CD4-positive, alpha-beta T cell treated with Interleukin-2 at 100 ng/mL for 4 hours (primary cell): ENCODE measurements around the gene NR2F1-AS1.

Experiments used
- DNase-seq: peaks from one replicate; pipeline ENCODE4 v3.0.0-alpha.2; 2020; ENCODE audit warnings: low spot score

The NR2F1-AS1 gene

DNA sequence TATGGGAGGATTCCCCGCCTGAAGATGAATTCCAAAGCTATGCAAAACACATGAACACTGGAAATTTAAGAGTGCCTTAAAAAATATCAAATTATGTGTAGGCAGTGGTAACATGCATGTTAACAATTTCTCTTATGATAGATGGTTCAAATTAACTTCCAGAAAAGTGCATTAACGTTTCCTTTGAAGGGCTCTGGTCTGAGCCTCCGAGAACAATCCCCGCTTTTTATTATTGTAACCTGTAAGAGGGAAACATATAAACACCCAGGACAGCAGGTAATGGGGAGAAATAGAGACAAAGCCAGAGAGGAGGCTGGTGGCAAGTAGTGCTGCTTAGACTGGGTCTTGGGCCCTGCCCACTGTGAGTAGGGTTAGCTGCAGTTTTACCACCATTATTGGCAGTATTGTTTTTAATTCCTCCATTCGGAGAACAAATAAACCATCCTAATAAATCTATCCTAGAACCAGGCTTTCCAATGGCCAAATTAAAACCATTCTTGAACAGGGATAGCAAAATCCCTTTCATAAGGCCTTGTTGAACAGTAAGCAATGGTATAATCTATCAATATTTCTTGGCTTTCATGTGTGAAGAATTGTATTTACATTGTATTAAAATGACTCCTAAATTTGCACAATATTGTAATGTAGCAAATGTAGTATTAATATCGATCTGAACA, 8.3 kb upstream of the NR2F1-AS1 start:
- DNase-seq: no peak

DNA sequence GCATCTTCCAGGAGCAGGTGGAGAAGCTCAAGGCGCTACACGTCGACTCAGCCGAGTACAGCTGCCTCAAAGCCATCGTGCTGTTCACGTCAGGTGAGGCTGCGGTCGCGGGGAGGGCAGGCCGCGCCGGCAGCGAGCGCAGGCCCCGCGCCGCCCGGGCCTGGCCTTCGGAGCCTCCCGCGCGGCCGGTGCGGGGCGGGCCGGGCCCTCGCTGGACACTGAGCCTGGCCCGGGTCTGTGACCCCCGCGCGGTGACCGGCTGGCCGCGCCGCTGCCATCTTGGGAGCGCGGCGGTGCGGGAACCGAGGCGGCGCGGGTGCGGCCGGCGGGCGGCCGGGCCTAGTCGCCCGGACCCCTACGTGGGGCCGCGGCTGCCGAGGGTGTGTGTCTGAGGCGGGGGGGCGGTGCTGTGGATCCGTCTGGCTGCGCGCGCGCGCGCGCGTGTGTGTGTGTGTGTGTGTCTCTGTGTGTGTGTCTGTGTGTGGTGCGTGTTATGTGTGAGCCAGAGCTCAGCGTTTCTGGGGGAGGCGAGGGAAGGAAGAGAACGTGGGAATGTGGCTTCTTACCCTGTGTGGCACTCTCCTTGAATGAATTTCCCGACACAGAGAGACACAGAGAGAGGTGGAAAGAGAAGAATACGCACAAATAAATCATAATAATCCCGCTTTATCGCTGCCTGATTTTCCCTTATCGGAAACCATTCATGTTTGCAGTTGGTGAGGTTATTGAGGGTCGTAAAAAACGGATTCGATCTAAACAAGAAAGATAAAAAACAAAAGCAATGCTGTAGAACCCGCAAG, 7.5 kb upstream of the NR2F1-AS1 start:
- DNase-seq: no peak

- DNase-seq: no peak
Observed at GRCh38 chr5:93587597-93588351, 6.8 kb upstream of the NR2F1-AS1 start.

DNA sequence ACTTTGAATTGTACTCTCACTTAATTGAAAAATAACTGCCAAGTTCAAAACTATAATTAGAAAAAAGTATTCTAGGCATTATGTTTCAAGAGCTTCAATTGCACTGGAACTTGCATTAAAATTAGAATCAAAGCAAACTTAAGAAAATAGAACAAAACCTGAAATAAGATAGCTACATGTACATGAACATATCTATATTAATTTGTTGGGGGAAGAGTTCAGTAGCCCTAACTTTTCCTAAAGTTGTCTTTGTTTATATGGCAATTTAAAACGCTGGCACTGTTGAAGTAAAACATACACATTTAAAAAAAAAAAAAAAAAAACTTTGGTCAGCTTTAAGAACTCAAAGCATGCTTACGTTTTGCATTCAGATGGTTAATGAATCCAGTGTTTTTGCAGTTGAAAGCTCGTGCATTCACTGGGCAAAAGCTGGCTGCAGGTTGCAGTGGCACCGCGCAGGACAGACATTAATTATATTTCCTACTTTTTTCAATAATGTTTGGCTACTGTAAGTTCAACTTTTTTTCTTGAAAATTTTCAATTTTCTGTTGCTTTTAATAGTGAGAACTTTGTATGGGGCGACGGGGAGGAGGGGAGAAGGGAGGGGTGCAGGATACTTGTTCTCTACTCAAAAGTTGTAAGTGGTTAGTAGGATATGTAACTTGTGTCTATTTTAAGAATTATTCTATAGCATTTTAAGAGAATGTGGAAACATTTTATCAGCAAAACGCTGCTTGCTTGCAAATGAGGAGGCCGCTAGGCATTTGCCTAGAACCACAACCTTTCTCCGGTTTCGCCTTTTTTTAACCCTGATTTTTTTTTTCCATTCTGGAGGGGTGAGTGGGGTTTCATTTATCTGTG, 5.9 kb upstream of the NR2F1-AS1 start:
- DNase-seq: no peak

DNA sequence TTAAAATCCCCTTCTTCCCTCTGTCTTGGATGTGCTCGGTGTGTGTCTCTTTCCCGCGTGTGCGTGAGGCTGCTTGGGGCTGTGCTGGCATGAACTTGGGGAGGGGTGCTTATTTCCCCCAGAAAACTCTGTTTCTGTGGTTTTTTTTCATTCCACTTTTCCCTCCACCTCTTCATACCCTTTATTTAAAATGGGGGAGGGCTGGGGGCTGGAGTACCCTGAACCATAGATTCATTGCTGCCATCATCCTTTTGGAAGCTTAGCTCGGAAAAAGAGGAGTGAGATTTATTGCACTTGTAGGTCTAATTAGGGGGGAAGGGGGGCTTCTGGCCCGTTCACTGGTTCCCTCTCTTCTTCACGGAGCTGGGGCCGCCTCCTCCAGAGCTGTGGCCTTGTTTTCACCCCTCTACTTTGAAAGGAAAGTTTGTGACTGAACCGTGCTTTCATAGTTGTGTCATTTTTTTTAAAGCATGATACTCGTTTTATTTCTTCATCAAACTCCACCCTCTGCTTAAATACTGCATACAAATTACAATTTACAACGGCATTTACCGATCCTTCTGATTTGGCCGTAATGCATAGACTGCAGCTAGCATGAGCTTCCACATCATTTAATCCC, 4.9 kb upstream of the NR2F1-AS1 start:
- DNase-seq: no peak

- no peak for DNase-seq
Observed at GRCh38 chr5:93585041-93585766, 4.2 kb upstream of the NR2F1-AS1 start.

- DNase-seq: no peak
Observed at GRCh38 chr5:93584596-93585040, 3.6 kb upstream of the NR2F1-AS1 start.

DNA sequence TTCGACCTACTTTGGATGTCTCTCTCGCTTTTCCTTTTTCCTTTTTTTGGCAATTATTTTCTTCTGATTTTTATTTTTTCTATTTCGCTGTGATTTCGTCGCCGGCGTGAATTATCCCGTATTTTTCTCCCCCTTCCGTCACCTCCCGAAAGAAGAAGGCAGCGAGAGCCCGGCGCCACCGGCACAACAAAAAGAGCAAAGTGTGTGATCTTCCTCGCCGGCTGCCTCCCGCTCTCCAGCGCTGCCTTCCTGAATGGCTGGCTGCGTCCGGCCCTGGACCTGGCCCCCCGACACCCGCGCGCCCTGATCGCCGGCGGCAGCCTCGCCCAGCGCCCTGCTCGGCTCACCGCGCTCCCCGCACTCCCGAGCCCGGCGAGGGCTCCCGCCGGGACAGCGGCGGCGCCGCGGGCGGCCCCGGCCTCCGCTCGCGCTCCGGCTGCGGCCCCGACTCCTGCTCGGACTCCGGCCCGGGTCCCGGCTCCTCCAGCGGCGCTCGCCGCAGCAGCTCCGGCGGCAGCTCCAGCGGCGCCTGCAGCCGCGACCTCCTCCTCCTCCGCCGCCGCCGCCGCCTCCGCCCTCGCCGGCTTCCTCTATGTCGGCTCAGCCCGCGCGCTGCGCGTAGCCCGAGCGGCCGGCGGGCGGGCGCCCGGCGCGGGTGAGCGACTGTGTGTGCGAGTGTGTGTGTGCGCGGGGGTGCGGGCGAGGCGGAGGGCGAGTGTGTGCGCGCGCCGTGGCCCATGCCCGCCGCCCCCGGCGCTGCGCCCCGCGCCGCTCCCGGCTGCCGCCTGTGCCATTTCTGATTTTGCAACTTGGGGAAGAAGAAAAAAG, 3.0 kb upstream of the NR2F1-AS1 start:
- DNase-seq: no peak

DNA sequence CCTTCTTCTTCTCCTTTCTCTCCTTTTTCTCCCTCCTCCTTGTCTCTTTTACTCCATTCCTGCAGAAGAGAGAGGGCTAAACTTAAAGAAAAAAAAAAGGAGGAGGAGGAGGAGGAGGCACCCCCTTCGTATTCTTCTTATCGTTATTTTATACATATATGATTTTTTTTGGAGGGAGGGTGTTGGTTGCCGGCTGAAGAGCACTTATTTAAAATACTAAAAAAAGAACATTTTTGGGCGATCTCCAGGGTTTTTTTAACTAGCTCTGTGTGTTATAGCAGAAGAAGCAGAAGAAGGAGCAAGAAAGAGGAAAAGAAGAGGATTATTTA, 2.4 kb upstream of the NR2F1-AS1 start:
- DNase-seq: no peak

DNA sequence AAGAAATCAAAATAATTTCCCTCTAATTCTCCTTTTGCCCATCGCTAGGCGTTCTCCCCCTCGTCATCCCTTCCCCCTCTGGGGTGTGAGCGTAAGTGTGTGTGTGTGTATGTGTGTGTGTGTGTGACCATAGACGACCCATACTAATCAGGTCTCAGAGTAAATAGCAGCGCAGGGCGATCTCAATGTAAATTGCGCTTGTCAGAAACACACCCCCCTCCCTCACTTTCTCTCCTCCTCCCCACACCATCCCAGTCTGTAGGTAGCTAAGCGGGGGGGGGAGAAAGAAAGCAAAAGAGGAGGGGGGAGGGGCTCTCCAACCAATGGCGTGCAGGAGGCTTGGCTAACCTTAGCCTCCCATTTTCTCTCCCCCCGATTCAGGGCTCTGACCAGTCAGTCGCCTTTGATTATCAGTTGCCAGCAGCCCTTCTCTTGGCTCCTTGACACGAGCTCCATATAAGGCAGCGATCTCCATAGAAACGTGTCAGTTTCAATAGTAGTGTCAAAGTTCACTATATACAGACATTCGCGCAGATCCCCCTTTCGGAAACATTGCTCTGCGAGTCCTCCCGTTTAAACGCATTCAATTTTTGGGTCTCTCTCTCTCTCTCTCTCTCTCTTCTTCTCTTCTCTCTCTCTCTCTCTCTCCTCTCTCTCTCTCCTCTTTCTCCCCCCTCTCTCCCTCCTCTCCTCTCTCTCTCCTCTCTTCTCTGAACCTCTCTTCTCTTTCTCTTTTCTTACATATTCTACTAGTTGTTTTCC, 1.8 kb upstream of the NR2F1-AS1 start, which contains the start of gene NR2F1:
NR2F1 (plus strand) TSS at position 546 of the 762 bp plus-strand sequence. CDS start 1,802 bp downstream, outside the sequence.
- no peak for DNase-seq

GRCh38 chr5:93582167-93582462, 1.1 kb upstream of the NR2F1-AS1 start:
- DNase-seq: no peak

GRCh38 chr5:93580063-93580926, 724 bp downstream of the NR2F1-AS1 start:
- no peak for DNase-seq

- DNase-seq: no peak
Observed at GRCh38 chr5:93579692-93580062, 1.3 kb downstream of the NR2F1-AS1 start.

DNA sequence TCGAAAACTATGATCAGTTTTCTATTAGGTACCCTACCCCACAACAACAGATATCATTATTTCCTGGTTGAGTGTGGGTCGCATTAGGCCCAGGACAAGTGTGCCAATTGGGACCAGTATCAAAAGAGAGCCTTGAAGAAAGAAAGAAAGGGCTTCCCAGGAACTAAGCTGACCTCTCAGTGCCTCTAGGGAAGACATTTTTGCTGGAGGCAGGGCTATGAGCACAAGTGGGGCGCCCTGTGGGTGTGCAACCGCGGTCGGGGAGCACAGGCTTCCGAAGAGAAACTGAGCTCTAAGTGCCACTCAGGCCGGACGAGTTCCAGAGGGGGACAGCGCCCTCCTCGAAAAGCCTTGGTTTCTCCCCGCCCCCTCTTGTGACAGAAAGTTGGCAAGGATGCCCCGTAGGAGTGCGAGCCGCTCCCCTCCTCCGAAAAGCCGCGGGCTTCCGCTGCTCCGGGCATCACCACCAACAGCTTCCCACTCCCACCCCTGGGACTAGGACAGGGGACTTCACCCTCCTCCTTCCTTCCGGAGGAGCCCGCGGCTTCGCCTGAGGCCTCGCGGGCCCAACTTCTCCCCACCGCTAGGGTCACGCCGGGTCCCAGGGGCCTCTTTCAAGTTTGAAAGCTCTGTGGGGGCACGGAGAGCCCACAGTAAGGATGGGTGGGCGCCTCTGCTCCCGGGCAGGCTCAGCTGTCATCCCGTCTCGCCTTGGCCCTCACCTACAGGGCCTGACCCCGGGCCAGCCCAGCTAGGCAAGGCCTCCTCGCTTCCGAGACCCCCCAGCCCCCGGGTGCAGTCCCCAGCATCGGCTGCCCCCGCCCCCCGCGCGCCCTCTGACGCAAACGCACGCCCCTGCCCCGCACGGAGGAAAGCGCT, 2.0 kb downstream of the NR2F1-AS1 start:
- no peak for DNase-seq

DNA sequence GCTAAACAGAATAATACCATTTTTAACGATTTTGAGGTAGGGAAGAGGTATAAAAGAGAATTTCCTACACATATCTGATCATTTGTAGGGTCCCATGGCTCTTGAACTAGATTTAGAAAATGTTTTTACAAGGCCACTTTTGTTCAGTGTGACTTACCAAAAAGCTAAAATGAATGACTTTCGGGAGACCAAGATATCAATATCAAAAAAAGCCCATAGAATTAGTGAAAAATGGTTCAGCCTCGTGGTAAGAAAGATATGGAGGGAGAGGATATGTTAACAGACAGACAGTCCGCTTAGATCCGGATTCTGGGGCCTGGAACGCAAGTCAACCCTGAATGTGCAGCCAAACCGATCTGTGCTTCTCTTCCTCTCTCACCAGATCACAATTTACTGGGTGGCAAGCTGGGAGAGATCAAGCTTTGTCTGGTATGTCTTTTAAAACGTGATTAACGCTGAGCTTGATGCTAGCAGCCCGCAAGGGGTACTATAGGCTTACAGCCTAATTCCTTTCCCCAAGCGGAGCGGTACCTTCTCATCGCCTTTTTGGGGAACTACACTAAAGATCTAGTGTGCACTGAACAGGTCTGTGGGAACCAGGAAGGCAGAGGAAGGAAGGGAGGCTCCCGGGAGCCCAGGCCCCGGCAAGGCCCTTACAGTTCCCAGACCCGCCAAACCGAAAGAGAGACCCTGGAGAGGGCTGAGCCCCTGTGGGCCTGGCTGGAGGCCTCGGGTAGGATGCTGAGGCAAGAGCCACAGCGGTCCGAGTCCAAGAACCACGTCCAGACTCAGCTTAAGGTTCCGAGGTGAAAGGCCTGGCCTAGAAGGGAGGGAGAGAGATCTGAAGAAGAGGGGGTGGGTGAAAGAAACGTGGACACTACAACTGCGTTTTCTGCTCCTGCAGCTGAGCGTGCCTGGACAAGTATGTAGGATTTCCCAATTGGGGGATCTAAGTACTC, 2.9 kb downstream of the NR2F1-AS1 start:
- no peak for DNase-seq
